HUES48 (cell line): Measurements from ENCODE around the gene IFNLR1.

Experiments used
- H3K27ac ChIP-seq: one replicate; pipeline ENCODE4 v1.7.0; 2013; ENCODE audit warnings: low read depth, low read length, inconsistent platforms
- H3K27me3 ChIP-seq: 2 replicates; pipeline ENCODE4 v1.6.1; 2013; ENCODE audit warnings: mild to moderate bottlenecking, low read length; ENCODE audit not compliant: control insufficient read depth, insufficient read depth
- H3K36me3 ChIP-seq: 2 replicates; pipeline ENCODE4 v1.6.1; 2013; ENCODE audit warnings: low read length; ENCODE audit not compliant: control insufficient read depth, insufficient read depth
- H3K4me1 ChIP-seq: 2 replicates; pipeline ENCODE4 v1.6.1; 2013; ENCODE audit warnings: mild to moderate bottlenecking, low read length; ENCODE audit not compliant: control insufficient read depth, insufficient read depth
- H3K4me3 ChIP-seq: 2 replicates; pipeline ENCODE4 v1.5.1; 2013; ENCODE audit warnings: mild to moderate bottlenecking, low read depth, low read length
- H3K9ac ChIP-seq: 2 replicates; pipeline ENCODE4 v1.6.1; 2013; ENCODE audit warnings: mild to moderate bottlenecking, low read depth, low read length, moderate library complexity
- H3K9me3 ChIP-seq: 2 replicates; pipeline ENCODE4 v1.6.1; 2013; ENCODE audit warnings: low read length; ENCODE audit not compliant: control insufficient read depth, insufficient read depth

Gene IFNLR1

DNA sequence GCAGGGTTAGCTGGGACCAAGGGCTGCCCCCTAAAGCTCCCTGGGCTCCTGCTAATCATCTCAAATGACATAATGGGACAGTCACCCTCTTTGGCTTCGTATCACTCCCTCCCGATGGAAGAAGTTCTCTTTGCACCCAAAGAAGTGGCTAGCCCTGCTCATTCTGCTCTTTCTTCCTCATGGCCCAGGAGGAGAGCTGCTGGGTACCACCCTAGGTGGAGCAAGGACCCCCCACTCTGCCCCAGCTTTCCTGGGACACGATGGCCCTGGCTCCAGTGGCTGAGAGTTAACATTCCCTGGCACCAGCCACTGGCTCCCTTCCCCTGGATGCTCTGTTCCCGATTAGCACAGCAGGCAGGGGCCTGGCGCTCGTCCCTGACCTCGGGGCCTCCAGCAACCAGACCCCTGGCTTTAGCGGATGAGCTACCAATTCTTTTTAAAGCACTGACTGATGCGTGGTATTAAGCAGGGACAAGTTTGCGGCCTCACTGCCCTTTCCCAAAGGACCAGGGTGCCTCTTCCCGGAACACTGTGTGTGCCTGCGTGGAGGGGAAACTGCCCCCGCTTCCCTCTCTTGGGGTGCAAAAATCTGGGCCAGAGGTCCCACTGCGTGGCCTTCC is 76.3 kb downstream of the IFNLR1 start:
- H3K4me3 ChIP-seq: no peak overlapping the region
- no peak overlapping the region for H3K9ac ChIP-seq

DNA sequence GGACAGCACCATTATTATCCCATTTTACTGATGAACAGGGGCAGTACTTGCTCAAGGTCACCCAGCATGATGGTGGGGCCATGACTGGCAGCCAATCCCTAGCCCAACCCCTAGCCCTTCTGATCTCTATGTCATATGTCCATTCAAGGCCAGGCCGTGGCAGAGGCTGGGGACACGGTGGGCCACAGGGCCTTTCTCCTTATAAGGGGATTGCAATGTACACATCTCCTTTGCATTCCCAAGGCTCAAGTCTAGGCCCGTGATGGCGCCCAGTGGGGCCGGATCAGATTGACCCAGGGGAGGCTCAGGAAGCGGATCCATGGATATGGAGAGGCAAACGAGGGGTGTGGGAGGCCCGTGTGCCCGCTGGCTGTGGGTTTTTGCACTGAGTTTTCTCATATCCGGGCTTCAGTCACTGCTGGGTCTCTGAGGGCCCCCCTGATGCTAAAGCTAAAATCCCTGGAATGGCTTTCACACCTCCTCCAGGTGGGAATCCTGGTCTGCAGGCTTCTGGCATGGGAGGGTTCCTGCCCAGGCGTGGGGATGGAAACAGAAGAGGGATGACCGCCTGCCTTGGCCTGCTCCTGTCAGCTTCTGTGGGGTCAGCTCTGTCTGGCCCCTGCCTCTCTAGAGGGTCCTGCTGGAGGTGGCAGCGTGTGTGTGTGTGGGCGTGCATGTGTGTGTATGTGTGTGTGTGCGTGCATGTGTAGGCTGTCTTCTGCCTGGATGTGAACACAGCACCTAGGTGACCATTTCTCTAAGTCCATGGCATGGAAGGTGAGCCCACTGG is 77.2 kb downstream of the IFNLR1 start:
- no peak overlapping the region for H3K4me3 ChIP-seq
- peaks cover 18% of the 10 kb centered on the region; the same call in 1 of the 2 replicates for H3K4me1 ChIP-seq
- H3K9ac ChIP-seq: no peak overlapping the region

More for the DNA sequence above, 76.3 kb downstream of the IFNLR1 start:
- H3K36me3 ChIP-seq: no peaks in the 10 kb centered on the region
- H3K4me1 ChIP-seq: peaks cover 19% of the 10 kb centered on the region; the same call in 1 of the 2 replicates
- H3K27ac ChIP-seq: no peak overlapping the region
- no peaks in the 10 kb centered on the region for H3K9me3 ChIP-seq
- no peaks in the 10 kb centered on the region for H3K27me3 ChIP-seq

DNA sequence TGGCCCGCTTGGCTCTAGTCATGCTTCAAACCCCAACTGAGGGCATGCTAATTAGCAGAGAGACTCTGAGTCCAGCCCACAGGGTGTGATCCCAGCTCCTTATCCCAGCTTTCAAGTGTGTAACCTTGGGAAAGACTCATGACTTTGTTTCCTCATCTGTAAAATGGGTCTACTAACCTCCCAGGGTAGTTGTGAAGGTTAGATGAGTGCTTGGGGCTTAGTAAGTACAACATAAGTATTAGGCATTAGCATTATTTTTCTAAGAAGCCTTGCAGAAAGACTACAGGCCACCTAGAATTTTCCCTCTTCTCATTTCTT is 78.0 kb downstream of the IFNLR1 start:
- Histone ChIP-seq H3K27ac (no peak overlapping the region), H3K27me3 (no peaks in the 10 kb centered on the region), H3K4me1 (peaks cover 15% of the 10 kb centered on the region; the same call in 1 of the 2 replicates), H3K4me3 (no peak overlapping the region), H3K9me3 (no peaks in the 10 kb centered on the region), H3K36me3 (no peaks in the 10 kb centered on the region), H3K9ac (no peak overlapping the region)

More for the DNA sequence above, 77.2 kb downstream of the IFNLR1 start:
- no peaks in the 10 kb centered on the region for H3K27me3 ChIP-seq
- no peaks in the 10 kb centered on the region for H3K36me3 ChIP-seq
- no peaks in the 10 kb centered on the region for H3K9me3 ChIP-seq
- H3K27ac ChIP-seq: no peak overlapping the region

DNA sequence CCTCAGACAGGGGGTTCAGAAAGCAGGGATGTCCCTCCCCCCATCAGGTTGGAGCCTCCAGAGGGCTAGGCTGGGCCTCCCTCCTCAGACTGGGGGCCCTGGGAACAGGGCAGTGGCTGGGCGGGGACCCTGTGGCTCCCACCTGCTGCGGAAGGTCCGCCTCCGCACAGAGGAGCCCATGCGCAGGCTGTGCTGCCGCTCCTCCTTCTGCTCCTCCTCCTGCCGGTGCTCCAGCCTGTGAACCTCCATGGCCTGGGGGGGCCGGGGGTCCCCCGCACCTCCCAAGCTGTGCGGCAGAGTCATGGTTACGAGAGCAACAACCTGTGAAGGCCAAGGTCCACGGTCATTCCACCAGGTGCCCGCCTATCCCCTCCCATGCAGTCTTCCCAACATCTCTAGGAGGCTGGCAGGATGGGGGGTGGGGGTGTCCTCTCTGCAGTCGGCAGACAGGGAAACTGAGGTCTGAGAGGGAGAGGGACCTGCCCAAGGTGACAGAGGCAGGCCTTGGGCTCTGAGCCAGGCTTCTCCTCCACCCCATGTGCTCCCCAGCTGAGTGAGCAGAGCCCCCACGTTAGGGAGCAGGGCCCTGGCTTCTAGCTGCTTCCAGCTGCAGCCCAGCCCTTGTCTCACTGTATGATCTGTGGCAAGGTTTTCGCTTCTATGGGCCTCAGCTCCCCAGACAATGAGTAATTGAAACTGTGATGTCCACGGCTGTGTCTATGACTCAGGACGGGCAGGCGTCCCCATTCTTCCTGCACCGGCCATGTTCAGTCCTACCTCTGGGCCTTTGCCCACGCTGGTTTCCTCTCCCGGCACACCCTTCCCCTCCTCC is 78.5 kb downstream of the IFNLR1 start:
- Histone ChIP-seq H3K27me3 (no peaks in the 10 kb centered on the region), H3K36me3 (no peaks in the 10 kb centered on the region), H3K4me3 (no peak overlapping the region), H3K4me1 (peaks cover 15% of the 10 kb centered on the region; the same call in 1 of the 2 replicates), H3K9ac (no peak overlapping the region), H3K27ac (no peak overlapping the region), H3K9me3 (no peaks in the 10 kb centered on the region)

DNA sequence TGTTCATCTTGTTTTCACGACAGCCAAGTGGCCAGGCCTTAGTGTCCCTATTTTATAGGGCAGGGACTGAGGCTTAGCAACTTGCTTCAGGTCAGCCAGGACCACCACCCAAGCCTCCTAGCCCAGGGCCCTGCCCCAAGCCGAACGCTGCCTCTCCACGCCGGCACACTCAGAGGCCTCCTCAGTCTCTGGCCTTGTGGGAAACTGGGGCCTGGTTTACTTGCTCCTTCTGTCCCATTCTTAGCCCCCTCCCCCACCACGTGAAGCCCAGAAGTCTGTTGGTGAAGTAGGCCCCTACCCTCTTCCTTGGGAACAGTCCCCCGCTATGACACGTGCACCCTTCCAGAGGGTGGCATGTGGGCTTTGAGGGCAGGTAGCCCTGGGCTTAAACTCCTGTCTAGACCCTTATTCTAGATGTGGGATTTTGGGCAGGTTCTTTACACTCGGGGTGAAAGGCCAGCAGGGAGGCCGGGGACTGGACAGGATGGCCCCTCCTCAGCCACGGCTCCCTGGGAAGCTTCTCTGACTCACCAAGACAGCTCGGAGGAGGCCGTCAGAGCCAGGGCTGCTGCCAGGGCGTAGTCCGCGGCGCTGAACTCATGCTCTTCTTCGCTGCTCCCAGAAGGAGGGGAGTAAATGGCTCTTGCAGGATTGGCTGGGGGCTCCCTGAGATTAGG is 79.5 kb downstream of the IFNLR1 start:
- no peaks in the 10 kb centered on the region for H3K27me3 ChIP-seq
- H3K36me3 ChIP-seq: no peaks in the 10 kb centered on the region
- no peak overlapping the region for H3K27ac ChIP-seq
- peaks cover 15% of the 10 kb centered on the region; the same call in 1 of the 2 replicates for H3K4me1 ChIP-seq
- H3K4me3 ChIP-seq: no peak overlapping the region
- no peaks in the 10 kb centered on the region for H3K9me3 ChIP-seq
- H3K9ac ChIP-seq: no peak overlapping the region

DNA sequence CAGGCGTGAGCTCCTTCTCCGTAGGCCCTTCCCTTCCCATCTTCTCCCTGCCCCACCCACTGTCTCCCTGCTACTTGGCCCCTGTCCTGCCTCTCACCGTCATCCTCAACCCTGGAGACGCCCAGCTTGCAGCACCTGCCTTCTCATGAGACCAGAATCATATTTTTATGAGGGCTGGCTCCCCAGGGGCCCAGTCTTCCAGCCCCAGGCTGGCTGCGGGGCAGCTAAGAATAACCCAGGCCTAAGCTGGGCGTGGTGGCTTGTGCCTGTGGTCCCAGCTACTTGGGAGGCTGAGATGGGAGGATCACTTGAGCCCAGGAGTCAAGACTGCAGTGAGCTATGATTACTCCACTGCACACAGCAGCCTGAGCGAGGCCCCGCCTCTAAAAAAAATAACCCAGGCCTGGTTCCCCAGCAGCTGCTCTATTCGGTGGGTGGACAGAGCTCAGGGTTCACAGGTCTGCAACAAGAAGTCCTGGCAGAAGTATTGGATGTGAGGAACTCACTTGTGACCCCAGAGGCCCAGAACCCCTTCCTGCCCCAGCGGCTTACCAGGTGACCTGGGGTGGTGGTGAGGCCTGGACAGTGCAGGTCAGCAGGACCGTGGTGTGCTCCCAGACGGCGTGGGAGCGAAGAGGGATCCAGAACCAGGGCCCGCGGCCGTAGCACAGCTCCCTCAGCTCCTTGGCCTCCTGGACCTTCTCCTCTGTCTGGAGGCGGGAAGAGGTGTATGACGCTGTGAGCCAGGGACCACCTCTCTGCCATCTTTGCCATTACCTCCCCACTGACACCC is 81.5 kb downstream of the IFNLR1 start:
- H3K27ac ChIP-seq: no peak overlapping the region
- no peak overlapping the region for H3K9ac ChIP-seq
- no peaks in the 10 kb centered on the region for H3K36me3 ChIP-seq
- peaks cover 7% of the 10 kb centered on the region; the same call in 1 of the 2 replicates for H3K4me1 ChIP-seq
- H3K4me3 ChIP-seq: no peak overlapping the region
- H3K9me3 ChIP-seq: no peaks in the 10 kb centered on the region
- H3K27me3 ChIP-seq: no peaks in the 10 kb centered on the region

DNA sequence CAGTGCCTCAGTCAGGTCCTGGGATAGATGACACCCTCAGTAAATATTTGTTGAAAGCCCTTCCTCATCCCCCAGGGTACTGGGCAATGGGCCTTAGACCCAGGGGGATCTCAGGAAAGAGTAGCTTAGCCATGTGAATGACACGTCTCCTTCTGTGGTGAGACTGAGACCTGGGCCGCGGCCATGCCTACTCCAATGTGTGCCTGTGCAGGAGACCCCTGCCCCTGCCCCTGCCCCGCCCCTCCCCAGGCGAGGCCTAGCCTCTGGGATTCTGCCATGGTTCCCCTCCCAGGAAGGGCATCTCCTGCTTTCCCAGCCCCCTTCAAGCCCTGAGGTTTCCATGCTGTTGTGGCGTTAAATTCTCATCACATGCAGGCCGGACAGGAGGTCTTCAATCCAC is 82.2 kb downstream of the IFNLR1 start:
- Histone ChIP-seq H3K4me1 (peaks cover 7% of the 10 kb centered on the region; the same call in 1 of the 2 replicates), H3K4me3 (no peak overlapping the region)

More for the DNA sequence above, 82.2 kb downstream of the IFNLR1 start:
- no peaks in the 10 kb centered on the region for H3K27me3 ChIP-seq
- H3K27ac ChIP-seq: no peak overlapping the region
- no peaks in the 10 kb centered on the region for H3K9me3 ChIP-seq
- no peaks in the 10 kb centered on the region for H3K36me3 ChIP-seq
- no peak overlapping the region for H3K9ac ChIP-seq
